CD4-positive, alpha-beta T cell treated with Interleukin-15 for 4 hours (primary cell): ENCODE measurements around the gene SEMA6C.

Experiments used
- DNase-seq: peaks from one replicate; pipeline ENCODE4 v3.0.0-alpha.2; 2020; ENCODE audit warnings: low spot score

The SEMA6C gene

DNA sequence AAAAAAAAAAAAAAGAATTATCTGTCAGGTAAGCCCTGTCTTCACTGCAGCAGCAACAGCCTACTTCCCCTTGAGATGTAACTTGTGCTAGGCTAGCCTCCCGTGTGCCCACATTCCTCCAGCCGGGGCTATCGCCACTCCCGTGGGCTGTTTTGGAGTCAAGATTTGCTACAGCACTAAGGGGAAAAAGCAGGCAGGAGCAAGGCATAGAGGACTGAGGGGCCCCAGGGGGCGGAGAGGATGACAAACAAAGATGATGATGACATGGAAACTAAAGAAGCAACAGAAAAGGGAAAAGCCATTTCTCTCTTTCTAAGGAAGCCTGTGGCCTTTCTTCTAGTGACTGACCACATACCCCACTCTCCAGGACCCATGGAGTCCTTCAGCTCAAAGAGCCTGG is 11.9 kb upstream of the SEMA6C start:
- DNase-seq: no peak

DNA sequence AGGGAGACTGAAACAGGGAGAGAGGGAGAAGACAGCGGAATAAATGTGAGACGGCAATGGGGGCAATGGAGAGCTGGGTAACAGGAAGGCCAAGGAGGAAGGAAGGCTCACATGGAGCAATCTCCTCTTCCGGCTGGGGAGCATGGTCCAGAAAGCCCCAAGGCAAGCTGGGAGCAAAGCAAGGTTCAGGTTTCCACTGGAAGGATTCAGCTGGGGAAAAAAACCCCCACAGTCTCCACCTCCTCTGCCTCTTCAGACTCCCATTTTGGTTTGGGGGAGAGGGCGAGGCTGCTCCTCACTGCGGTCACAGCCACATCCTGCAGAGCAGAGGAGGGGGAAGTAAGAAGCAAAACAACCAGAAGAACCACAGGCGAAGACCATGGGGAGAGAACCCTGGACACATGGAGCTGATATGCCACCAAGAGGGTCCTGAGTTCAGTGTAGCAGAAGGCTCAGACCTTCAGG is 10.7 kb upstream of the SEMA6C start:
- peak; percentile 57 for DNase-seq

DNA sequence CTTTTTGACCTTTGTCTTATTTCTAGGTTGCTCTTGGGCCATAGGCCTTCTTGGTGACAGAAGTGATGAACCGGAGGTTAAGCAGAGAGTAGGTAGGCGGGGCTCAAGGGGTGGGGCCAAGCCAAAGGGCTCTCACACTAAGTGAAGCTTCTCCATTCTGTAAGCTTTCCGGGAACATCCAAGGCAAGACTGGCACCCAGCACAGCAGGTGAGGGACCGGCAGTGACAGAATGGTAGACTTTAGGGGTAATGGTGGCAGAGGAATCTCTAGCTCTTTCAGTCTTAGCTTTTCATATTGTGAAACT is 10.0 kb upstream of the SEMA6C start, which contains the start of gene TNFAIP8L2:
TNFAIP8L2 (plus strand) TSS at position 135 of the 305 bp plus-strand sequence. CDS start 2,049 bp downstream, outside the sequence.
- peak; percentile 69 for DNase-seq

DNA sequence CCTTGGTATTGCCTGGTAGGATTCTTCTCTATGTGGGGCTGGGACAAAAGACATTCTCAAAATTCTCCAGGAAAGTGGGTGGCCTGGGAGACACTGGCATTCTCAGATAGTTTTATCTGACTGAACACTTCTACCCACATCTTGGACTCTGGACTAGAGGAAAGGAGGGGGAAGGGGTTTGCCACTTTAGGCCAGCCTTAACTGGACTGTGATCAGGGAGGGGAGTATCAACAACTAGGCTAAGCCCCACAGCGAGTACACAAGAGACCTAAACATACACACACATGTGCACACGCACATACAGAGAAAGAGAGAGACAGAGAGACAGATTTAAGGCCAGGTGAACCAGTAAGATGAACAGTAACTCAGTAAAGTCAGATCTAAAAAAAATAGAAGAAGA is 1.2 kb upstream of the SEMA6C start:
- no peak for DNase-seq

DNA sequence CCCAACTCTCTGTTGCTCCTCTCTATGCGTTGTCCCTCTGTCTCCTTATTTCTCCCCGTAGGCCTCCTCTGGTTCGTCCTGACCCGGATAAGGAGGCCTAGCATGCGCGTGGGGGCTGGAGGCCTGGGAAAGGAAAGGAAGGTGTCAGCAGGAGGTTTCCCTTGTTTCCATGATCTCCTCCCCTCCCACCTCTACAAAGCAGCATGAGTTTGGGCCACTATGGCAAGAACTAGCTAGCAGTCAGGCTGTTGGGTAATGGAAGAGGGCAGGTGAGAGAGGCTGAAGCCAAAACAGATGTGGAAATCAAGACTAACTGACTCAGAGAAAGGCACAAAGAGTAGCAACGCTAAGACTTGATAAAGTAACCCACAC is 687 bp upstream of the SEMA6C start:
- DNase-seq: no peak

DNA sequence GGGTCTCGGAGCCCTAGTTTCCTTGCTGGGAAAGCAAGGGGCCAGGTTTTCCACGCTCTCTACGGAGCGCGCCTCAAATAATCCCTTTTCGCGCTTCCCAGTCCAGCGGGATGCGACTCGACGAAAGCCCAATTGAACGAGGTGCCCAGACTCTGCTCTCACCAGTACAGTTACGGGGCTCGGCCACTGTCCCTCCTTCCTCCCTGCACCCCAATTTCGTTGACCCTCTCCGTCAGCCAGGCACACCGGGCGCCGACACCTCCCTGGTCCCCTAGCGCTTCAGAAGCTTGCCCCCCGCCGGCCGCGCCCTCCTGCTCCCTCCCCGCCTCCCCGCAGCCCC is 389 bp downstream of the SEMA6C start:
- no peak for DNase-seq

DNA sequence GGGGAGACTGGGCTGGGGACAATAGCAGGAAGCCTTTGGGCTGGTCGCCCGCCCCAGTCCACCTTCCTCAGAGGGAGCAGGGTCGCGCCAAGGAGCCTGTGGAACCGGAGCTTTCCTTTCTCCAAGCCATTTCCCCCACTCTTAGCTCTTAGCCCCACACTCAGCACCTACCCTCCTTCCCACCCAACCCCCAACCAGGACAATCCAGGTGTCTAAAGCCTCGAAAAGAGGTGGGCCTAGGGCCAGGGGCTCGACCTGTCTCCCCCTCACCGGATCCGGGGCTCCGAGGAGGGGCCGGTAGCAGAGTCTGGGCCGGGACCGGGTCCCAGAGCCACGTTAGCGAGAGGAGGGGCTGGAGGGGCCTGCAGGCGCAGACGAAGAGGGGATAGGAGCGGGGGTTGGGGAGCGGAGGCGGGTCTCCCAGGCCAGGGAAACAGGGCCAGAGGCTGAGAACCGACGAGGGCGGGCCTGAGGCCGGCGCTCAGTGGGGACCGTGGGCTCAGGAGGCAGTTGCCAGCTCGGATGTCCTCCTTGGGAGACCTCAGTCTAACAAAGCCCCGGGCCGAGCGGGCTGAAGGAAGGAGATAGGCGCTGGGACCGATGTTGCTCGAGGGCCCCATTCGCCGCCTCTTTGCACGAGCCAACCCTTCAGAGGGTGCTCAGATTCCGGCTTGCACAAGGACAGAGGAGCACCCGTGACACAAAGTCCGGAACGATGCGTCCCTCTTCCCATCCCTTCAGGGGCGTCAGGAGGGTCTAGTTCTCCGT is 943 bp downstream of the SEMA6C start:
- no peak for DNase-seq

DNA sequence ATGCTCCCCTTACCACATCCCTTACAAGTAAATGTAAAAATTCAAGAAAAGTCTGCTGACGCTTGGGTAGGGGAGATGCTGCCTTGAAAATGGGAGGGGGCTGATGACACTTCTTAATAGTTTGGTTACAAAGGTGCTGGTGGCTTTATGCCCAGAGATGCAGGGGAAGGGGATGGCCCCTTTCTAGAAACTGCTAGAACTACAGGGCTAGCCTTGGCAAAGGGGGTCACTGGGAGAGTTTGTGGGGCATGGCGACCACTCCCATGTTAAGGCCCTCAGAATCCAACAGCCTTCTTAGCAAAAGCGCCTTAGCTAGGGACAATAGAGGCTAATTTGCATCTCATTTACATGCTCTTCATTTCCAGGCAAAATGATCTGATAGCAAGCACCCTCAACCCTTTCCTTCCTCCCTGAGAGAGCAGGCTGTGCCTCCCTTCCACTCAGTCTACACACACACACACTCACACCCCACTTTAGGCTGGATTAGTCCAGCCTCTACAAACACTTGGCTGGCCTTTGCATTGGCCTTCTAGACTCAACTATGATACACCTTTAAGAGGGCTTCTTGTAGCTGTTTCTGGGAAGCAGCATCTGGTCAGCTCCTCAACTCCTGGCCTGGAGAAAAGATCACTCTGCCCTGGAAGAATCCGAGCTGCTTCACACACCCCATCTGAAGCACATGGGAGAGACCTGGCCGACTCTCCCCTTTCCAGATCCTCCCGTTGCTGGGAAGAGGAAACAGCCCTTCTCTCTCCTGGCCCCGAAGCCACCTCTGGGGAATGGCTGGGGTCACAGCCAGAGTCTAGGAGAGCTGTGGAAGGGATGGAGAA is 1.7 kb downstream of the SEMA6C start:
- DNase-seq: no peak

DNA sequence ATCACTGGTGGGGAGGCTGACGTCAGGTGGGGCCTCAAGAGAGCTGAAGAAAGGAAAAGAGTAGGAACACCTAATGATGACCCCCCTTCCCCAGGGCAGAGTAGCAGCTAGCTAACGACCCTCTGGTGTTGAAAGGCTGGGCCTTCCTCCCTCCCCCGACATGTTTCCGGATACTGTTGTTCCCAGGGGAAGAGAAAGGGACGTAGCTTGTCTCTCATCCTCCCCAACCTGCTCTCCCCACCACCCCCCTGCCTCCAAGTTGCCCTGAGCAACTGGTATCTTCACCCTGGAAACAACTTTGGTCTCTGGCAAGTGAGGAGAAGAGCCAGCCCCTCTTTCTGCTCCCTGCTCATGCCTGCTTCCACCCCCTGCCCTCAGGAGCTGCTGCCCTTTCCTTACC is 2.4 kb downstream of the SEMA6C start:
- DNase-seq: no peak

DNA sequence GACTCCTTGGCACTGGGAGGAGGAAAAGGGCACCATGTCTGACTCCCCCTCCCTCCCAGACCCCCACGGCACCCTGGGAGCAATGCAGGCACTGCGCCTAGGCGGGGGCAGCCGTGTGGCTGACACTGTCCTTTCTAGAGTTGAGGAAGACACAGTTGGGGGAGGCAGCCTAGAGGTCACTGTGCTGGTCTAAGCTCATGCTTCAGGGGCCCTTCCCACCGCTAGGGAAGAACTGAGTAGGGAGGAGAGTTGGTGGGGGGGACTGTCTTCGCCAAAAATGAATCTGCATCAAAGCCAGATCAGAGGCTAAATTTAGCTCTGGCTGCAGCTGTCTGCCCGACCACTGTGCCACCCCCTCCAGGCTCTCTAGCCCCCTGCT is 3.4 kb downstream of the SEMA6C start:
- DNase-seq: no peak

DNA sequence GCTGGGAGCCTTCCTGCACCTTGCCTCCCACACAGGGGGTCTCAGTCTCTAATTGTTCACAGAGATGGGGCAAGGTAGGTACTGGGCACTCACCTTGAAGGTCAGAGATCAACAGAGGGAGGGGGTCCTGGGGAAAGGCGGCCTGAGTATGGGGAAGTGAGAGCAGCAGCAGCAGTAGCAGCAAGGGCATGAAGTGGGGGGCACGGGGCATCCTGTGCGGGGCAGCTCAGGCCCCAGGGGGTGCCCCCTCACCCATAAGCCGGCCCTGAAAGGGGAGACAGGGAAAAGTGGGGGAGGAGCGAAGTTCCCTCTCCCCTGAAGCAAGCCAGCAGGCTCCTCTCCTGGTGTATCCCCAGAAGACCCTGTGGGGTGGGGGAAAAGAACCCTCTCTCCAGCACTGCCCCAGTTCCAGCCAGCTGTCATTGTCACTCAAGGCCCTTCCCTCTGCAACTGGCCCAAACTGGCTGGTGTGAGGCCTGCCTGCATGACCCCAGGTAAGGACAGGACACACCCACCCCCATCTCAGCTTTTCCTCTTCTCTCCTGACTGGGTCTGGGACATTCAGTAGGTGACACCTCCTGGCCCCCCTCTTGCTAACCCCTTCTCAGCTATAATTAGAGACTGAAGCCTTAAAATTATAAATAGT is 3.9 kb downstream of the SEMA6C start:
- DNase-seq: no peak

DNA sequence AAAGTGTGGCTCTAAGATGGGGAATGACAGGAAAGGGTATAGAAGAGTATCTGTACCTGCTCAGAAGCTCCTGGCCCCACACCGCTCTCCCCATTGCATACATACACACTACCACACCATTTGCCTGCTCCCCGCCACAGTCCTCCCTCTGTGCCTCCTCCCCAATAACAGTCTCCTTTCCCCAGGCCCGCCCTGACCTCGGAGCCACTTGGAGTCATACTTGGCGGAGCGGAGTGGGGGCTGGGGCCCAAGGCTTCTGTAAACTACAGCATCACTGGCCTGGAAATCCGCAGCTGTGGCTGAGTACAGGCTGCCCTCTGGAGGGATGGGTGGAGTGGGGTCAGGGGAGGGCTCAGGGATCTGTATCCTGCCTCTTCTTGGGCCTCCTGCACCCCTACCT is 8.6 kb downstream of the SEMA6C start:
- no peak for DNase-seq

DNA sequence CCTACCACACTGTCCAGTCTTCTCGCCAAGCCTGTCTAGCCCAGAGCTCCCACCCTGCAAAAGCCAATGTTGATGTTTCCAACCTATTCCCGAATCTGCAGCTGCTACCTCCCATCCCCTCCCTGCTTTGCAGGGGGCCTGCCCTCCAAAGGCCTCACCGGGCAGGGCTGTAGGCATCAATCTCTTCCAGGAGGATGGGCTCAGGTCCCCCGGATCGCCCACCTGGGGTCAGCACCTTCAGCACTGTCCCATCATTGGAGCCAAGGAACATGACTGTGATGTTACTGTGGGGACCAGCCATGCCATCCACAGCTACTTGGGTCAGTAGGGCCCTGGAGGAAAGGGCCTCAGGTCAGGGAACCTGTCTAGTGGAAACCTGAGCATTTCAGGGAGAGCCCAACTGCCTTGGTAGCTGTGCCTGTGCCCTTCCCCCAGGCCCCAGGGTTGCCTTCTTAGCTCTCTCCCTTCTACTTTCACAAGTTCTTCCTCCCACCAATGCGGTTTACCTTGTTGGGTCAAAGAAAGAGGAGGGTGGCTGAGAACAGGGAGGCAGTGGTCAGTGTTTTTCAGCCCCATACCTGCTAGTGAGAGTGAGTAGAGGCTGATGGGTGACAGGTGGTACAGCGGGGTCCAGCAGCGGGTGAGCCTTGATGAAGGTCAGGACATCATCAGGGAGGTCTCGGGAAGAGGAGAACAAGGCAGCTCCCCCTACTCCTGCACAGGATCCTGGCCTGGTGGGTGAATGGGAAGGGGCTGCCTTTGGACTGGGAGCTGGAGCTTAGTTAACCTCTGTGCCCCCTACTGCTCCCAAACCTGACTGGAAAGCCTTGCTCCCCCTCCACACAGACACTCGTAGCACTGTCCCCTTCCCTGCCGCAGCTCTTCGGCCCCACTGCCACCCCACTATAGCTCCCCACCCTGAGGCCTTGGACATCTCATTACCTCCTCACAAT is 10.7 kb downstream of the SEMA6C start:
- DNase-seq: no peak

DNA sequence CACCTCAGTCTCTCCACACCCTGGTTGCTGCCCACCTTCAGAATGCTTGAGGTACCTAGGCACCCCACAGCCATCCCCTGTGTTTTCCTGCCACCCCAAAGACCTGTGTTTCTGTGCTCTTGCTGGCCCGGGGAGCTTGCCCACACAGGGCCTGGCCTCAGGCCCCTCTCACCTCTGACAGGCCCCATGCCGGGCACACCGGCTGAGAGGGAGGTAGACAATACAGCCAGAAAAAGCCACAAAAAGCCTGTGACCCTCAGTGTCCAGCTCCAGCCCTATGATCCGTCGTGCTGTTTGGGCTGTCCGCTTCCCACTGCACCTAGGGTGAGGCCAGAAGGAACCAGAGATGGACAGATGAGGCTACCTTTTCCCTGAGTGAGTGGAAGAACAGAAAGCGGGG is 11.4 kb downstream of the SEMA6C start:
- DNase-seq: no peak

DNA sequence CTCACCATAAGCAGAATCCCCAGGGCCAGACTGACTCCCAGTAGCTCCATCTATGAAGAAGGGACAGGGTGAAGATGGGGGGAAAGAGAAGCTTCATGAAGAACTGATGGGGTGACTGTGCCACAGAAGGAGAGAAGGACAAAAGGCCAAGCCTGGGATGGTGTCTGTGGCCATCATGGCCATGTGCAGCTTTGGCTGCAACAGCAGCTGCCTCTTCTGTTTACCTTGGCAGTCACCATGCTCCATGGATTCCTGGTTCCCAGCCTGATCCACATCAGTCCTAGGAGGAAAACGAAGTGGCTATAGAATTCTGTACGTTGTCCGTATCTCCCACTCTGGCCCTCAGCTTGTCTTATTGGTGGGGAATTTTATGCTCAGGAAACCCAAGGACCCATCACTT is 12.0 kb downstream of the SEMA6C start:
- no peak for DNase-seq

DNA sequence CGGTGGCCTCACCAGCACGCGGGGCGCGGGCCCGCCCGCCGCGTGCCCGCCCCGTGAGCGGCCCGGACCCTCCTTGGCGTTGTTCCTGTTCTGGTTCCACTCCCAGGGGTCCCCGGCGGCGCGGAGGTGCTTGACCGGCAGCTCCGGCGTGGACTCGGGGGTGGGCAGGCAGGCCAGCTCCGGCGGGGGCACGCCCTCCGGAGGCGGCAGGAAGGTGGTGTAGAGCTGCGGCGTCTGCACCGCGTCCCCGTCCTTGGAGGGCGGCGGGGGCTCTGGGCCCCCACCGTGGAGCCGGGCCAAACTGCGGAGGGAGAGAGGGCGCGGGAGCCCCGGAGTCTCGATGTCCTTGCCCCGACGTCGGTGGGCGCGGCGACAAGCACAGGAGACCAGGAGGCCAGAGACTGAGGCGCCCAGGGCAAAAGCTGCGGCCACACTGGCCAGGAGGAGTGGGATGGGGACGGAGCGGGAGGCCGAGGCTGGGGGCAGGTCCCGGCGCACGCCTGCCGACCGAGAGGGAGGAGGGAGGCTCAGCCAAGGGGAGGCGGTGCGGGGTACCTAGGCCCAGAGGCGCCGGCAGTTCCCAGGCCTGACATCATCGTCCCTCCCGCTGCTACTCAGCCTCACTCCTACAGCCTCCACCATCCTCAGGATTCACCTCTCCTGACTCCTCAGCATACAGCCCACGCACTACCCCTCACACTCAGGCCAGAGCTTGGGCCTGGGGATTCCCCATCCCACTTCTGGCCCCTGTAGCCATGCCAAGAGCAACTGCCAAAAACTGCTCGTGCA is 13.2 kb downstream of the SEMA6C start:
- no peak for DNase-seq

DNA sequence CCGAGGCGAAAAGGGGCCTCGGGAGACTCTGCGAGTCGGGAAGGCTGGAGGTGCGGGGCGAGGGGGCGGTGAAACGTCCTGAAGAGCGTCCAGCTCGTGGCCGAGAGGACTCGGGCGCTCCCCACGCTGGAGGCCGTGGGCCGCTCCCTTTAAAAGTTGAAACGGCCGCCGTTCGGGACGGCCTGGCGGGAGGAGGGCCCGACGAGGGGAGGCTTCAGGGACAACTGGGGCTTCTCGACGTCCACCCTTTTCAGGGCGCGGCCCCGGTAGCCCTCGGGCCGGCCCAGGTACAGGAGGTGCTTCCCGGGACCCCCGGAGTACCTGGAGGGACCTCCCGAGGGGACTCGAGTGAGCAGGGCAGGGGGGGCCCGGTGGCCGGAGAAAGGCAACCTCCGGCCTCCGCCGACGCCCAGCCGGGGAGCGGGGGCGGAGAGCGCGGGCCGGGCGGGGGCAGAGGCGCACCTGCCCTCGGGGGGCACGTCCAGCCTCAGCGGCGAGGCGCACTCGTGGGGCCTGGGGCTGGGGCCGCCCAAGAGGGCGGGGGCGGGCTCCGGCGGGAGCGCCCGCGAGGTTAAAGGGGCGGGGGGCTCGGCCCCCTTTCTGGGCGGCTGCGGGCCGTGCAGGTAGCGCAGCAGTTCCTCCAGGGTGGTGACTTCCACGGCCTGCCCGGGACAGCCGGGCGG is 14.0 kb downstream of the SEMA6C start:
- no peak for DNase-seq

DNA sequence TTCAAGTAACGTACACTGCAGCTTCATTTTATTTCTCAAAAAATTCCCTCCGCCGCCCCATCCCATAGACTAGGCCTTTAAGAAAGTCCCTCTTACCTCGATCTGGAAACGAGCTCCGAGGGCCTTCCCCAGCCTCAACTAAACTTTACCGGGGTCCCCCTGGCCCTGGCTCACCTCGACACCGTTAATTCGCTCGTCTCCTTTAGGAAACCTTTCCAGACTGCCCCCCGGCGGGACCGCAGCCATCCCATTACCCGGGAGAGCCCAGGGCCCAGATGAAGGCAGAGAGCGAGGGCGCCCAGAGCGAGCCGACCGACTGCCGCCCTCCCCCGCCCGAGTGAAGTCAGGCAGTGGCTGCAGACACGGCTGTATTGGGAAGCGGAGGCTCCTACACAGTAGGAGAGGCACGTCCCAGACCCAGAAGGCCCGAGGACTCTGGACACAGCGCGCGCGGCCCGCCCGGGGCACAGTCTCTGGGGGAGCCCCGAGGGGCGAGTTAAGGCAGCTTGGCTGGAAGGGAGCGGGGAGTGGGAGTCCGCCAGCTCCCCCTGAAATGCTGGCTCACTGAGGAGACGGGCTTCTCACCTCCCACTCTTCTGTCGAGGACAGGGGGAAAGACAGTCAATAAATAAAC is 14.6 kb downstream of the SEMA6C start:
- DNase-seq: no peak

DNA sequence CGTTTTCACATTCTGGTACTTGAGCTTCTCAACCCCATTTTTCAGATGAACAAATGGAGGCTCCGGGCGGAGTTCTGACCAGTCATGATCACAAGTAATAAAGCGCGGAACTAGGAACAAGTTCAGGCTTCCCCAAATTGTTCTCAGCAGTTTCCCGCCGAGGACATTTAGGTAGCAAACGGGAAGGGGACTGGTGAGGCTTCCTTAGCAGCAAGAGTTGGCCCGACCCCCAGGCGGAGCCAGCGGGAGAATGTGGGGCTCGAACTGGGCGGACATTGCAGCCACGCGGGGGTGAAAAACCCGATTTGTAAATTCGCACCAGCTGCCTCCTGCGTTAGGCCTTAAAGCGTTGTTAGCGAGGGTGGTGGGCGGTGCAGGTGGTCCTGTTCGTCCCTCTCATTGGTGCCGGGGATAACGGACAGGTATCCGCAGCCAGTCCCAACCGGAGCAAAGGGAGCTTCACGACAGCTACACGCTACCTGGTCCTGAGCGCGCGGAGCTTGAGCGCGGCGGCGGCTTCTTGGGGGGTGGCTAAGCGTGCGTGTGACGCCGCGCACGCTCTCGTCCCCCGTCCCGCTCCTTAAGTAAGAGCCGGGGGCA is 15.3 kb downstream of the SEMA6C start:
- peak; percentile 73 for DNase-seq

DNA sequence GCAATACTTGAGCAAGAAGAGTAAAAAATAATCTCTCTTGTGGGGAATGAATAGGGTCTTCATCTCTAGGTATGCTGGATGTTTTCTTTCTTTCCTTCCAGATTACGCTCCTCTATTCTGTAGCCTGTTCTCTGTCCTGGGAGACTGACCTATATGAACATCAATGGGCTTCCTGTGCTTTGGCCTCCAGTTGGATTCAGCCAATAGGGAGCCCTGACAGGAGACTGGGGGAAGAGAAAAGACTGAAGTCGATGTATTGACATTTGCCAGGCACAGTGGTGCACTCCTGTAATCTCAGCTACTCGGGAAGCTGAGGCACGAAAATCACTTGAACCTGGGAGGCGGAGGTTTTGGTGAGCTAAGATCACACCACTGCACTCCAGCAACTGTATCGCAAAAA is 17.6 kb downstream of the SEMA6C start:
- no peak for DNase-seq
